Measurements from ENCODE around the gene THYN1. TPM values are rescaled to one million over a fixed set of nuclear protein-coding genes. Genes with fewer than 3 reads are reported as not detected.

THYN1 gene
- 53.8 and 54.3 TPM in 2 replicates for total RNA-seq

GRCh38 chr11:134253188-134253993, at the start of gene THYN1, which contains the start of gene ACAD8:
THYN1 (minus strand) TSS chr11:134253352; CDS start chr11:134252882, 470 bp downstream.
ACAD8 (plus strand) TSS chr11:134253568; CDS start chr11:134253601, 33 bp downstream.

DNA sequence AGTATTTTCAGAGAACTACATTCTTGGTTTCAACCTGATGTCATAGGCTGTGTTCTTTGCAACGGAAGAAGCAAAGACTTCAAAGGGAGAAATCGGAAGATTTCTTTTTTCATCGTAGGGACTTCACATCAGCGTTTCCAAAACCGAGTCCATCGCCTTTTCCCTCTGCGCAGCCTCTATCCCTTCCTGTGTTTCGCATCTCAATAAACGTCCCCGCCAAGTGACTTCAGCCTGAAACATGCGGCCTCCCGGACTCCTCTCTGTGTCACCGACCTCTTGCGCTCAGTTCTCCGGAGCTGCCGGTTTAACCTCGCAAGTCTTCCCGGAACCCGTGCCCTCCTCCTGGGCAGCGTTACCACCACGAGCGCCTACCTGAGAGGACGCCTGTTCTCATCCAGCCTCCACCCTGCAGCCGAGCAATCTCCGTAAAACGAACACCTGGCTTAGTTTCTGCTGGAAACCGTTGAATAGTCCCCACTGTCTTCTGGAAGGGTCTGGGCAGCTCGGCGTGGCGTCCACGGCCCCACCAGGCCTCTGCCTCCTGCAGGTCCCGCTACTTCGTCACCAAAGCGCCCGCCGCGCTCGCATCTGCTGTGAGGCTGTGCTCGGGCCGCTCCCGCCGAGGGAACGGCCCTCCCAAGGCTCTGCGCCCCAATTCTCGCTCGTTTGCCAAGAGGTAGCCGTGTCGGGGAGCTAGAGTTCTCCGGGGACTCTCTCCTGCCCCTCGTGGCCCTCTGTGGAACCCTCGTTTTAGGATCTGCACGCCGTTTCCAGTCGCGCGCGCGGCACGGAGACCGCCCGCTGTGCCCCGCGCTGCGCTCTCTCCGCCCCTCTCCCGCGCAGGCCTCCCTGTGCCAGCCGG, 22.6 kb upstream of the THYN1 start, which contains the start of gene GLB1L3:
GLB1L3 (plus strand) TSS at position 846 of the 862 bp plus-strand sequence. CDS start 362 bp downstream, outside the sequence.

GRCh38 chr11:134223836-134224709, 29.1 kb downstream of the THYN1 start, which contains the start of the genes NCAPD3 and VPS26B:
NCAPD3 (minus strand) TSS chr11:134223967; CDS start chr11:134223926, 41 bp downstream.
VPS26B (plus strand) TSS chr11:134224671; CDS start chr11:134225123, 452 bp downstream.

Other genes with a start within 250 kb of the THYN1 start
- under 0.01 and 0.28 TPM in 2 replicates for gene JAM3, start 184.3 kb downstream of the THYN1 start, total RNA-seq
- 7.9 and 11.7 TPM in 2 replicates for gene NCAPD3, start 29.4 kb downstream of the THYN1 start, total RNA-seq
- 20.2 and 40.7 TPM in 2 replicates for gene VPS26B, start 28.7 kb downstream of the THYN1 start, total RNA-seq
- 15.7 and 16.4 TPM in 2 replicates for gene ACAD8, start 216 bp upstream of the THYN1 start, total RNA-seq
- gene GLB1L3, start 23.0 kb upstream of the THYN1 start, total RNA-seq, result 1.3 and 3.8 TPM in 2 replicates
- 1.9 and 4.4 TPM in 2 replicates for gene GLB1L2, start 78.6 kb upstream of the THYN1 start, total RNA-seq
- under 0.01 TPM in 1 of 2 replicates, not detected in the other for gene B3GAT1, start 158.9 kb upstream of the THYN1 start, total RNA-seq

Data from nasal cavity respiratory epithelium epithelial cell of viscerocranial mucosa (primary cell).